DMS79 treated with DMSO at 0.1 percent for 48 hours (cell line): Measurements from ENCODE around the gene ICAM3.
"Not testable (repeated sequence)": the region's sequence is repeated elsewhere in the genome, so short reads cannot be mapped to it uniquely, and the experiment has no call there.

Source experiments
- DNase-seq: peaks from one replicate; lab custom pipeline; 2025; lab: John Stamatoyannopoulos, UW

The ICAM3 gene

DNA sequence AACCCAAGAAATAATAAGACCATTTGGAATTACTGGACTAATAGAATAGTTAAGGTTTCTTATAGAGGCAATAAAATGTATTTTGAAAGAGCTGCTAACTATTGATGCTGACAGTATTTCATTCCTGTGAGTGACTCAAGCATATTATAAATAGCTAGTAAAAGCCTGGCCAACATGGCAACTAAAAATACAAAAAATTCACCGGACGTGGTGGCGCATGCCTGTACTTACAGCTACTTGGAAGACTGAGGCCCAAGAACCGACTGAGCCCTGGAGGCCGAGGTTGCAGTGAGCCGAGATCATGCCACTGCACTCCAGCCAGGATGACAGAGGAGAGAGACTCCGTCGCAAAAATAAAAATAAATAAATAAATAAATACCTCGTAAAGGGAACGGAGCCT is 5.4 kb upstream of the ICAM3 start:
- DNase-seq: no peak

DNA sequence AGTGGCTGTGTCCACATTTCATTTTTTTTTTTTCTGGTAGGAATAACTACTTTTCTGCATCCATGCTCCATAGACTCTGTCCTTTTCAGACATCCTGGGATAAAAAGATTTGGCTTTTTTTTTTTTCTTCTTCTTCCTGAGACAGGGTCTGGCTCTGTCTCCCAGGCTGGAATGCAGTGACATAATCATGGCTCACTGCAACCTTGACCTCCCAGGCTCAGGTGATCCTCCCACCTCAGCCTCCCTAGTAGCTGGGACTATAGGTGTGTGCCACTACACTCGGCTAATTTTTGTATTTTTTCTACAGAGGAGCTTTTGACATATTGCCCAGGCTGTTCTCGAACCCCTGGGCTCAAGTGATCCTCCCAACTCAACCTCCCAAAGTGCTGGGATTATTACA is 4.1 kb upstream of the ICAM3 start:
- no peak for DNase-seq

DNA sequence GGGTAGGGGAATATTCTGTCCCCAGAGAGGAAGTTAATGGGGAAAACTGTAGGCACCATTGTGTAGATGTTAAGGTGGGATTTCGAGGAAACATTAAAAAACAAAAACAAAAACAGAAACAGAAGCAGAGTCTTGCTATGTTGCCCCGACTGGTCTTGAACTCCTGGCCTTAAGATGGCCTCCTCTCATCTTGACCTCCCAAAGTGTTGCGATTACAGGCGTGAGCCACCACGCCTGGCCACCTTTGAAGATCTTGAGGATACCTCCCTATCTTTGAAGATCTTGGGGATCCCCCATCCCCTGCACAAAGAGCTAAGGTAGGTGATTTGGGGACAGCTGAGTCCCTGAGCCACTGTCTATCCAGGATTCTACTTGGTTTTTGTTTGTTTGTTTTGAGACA is 553 bp upstream of the ICAM3 start:
- no peak for DNase-seq

DNA sequence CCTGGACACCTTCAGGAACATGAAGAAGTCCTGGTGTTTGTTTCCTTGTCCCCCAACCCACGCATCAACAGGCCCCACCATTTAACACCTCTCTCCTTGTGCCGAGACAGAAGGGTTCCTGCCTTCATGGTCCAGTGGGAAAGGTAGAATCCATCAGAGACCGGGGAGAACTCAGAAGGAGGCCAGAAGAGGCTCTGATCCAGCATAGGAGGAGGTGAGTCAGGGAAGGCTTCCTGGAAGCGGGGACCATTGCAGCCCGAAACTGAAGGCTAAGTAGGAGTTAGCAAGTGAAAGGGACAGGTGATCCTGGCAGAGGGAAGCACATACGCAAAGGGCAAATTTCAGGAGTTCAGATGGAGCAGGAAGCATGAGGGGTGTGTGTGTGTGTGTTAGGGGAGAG is 484 bp downstream of the ICAM3 start:
- no peak for DNase-seq

DNA sequence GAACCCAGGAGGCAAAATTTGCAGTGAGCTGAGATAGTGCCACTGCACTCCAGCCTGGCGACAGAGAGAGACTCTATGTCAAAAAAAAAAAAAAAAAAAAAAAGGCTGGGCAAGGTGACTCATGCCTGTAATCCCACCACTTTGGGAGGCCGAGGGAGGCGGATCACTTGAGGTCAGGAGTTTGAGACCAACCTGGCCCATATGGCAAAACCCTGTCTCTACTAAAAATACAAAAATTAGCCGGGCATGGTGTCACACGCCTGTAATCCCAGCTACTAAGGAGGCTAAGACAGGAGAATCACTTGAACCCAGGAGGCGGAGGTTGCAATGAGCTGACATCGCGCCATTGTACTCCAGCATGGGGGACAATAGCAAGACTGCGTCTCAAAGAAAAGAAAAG is 2.7 kb downstream of the ICAM3 start:
- not testable (repeated sequence) for DNase-seq

DNA sequence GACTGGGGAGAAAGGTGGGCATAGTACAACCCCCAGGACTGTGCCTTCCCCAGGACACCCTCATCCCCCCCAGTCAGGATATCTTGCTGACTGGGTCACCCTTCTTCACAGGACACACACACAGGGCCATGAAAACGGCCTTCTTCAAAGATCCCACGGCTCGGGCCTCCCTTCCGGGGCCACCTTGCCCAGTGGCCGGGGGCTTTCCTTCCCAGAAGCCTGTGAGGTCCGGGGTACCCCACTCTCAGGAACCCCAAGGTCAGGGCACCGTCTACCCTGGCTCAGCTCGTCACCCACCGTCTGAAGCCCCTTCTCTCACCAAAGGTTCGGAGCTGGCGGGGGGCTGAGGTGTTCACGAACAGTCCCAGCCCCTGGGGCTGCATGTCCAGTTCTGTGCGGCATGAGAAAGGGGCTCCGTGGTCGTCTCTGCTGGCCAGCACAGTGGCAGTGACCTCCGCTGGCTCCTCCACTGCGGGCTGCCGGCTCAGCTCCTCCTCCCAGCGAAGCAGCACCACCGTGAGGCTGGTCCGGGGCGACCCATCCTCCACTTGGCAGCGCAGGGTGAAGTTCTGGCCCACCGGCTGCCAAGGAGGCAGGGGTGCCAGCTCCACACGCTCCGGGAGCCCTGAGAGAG is 4.0 kb downstream of the ICAM3 start:
- no peak for DNase-seq

DNA sequence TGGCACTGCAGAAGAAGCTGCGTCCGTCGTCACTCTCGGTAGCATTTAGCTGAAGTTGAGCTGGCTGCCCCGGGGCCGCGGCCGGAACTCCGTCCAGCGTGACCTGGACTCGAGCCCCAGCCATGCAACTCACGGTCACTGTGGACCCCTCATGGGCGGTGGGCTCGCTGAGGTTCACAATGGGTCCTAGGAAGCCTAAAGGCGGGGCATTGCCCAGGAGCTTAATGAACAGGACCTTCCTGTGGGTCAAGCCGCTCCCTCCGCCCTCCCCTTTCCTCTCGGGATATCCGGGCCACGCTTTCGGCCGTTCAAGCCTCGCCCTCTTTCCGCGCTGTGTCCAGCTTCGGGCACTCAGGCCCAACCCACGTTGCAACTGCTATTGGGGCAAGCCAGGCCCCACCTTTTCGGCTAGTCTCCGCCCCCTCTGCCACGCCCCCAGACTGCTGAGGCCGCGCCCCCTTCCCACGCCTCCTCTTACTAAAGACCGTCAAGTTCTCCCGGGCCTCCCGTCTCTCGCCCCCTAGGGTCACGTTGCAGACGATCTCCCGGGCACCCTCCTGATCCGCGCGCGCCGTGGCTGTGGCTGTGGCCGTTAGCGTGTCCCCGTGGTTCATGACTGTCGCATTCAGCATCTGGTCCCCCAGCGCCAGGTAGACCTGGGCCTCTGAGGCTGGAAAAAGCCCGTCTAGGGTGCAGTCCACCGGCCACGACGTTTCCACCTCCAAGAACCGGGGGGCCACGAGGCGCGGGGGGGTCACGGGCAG is 4.7 kb downstream of the ICAM3 start:
- DNase-seq: no peak

DNA sequence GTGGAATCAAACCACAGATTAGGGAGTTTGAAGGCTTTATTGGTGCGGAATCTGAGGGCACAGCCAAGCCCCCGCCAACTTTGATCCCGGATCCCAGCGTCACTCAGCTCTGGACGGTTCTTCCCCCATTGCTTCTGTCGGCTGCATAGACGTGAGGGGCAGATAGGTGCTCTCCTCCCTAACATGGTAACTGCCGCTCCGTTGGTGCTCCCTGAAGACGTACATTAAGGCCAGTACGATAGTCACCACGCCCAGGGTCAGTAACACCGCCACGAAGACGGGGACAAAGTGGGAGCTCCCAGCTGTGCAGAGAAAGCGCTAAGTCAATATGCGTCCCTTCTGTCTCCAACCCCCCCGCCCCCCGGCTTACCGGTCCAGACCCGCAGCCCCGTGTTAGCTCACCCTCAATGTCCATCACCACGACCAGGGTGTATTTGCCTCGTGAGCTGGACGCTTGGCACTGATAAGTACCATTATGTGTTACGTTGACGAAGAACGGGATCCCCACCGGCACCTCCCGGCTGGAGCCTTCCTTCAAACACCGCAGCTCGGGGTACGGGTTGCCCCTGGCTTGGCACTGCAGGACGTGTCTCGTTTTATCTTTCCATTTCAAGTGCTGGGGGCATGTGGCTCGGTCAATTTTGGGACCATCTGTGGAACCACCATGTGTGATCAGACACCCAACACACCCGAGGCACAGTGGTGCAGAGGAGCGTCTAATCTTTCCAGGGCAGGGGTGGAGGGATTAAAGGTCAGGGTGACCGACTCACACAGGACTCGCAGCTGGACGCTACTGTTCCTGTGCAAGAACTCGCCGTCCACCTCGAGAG is 5.5 kb downstream of the ICAM3 start:
- DNase-seq: no peak

DNA sequence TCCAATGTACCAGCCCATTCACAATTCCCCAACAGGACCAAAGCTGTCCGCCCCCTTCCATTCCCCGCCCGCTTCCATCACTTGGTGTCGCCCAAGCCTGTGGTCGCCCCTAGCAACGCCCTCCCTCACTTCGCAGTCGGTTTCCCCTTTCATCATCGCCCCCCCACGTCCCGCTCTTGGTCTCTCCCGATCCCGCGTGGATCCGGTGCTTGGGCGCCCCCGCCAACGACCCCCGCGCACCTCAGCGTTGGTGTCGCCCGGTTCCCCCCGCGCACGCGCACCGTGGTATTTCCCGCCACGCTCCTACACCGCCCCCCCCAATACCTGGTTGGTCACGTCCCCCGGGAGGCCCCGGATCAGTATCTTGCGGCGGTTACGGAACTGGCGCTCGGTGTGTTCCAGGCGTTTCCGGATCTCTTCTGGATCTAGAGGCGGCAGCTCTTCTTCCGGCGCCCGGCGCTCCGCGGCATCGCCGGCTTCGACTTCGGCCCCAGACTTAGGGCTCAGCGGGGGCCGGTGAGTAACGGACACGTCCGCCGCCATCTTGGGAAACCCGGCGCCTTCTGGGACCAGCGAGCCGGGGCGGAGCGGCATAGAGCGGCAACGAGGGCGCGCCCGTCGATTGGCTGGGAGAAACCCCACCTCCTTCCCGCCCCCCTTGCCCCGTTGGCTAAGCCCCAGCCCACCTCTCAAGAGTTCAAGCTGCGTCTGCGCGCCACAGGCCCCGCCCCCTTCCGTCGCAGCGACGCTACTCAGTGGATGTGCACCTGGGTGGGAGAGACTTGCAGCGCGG is 6.3 kb downstream of the ICAM3 start, which contains the start of gene RAVER1:
Gene RAVER1, minus strand, starts transcription at position 565 of the 793 bp plus-strand sequence. Its CDS starts 22 bp downstream, at position 543.
- DNase-seq: peak; percentile 94

DNA sequence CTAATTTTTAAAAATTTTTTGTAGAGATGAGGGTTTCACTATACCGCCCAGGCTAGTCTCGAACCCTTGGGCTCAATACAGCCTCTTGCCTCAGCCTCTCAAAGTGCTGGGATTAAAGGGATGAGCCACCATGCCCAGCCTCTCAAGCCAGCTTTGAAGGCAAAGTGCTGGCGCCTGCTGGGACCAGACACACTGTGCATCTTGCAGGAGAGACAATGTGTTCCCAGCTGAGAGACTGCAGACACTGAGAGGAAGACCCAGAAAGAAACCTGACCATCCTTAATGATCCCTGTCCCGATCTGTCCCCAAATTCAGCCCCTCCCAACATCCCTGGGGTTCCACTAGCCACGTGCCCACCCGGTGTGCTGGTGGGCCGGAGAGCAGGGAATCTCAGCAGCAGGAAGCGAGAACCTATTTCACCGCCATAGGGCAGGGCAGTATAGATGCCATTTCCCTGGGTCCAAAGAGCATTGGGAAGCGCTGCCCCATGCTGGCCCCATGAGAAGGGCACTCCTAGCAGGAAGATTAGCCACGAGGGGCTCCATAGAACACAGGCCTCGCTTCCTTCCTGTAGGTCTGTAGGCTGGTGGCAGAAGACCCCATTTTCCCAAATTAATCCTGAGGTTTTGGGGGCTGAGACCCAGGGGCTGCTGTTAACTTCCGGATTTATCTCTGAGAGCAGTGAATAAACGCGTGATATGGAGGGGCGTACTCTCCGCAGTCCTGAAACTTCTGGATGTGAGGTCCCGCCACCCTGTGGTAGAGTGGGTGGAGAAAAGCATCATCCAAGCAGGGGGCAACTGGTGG is 7.1 kb downstream of the ICAM3 start:
- no peak for DNase-seq

DNA sequence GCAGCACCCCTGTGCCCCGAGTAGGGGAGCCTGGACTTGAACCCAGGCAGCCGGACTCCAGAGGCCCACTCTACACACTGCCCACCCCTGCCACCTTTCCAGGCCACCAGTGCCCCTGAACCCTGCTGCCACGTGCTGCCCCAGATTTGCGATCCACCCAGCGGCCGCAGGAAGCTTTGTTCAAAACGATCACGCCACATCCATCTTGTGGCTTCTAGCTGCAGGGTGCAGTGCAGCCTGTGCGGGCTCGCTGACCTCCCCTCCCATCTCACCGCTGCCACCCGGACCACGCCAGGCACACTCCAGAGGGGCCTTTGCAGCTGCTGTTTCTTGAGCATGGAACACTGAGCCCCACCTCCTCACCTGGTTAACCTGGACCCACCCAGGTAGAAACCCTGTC is 9.9 kb downstream of the ICAM3 start:
- no peak for DNase-seq

DNA sequence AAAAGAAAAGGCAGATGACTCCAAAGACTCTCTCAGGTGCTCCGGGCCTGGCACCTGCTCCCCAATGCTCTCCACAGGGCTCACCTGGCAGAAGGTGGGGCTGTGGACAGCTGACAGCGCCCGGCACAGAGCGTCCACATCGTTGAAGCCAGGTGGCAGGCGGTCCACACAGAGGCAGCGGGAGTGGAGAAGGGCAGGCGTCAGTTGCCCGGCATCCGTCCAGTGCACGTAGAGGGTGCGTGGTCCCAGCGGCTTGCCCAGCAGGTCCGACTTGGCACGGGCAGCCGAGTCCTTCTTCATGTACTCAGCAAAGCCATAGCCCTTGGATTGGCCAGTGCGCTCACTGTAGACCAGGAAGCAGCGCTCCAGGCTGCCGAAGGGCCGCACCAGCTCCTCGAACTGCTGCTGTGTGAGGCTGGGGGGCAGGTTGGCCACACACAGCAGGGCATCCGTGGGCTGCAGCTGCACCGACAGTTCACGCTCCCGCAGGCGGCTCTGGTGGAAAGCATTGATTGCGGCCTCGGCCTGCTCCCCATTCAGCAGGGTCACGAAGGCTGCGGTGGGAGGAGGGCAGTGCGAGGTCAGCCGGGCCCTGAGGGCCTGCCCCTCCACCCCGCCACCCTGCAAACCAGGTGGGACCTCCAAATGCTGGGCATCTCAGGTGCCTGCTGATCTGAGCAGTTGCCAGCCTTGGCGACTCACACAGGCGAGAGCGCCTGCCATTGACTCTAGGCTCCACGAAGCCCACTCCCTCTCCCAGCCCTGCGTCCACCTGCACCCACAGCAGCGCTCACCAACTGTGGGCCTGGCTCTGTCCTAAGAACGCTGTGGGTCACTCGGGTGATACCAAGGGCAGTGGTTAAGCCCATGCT is 10.6 kb downstream of the ICAM3 start:
- no peak for DNase-seq

DNA sequence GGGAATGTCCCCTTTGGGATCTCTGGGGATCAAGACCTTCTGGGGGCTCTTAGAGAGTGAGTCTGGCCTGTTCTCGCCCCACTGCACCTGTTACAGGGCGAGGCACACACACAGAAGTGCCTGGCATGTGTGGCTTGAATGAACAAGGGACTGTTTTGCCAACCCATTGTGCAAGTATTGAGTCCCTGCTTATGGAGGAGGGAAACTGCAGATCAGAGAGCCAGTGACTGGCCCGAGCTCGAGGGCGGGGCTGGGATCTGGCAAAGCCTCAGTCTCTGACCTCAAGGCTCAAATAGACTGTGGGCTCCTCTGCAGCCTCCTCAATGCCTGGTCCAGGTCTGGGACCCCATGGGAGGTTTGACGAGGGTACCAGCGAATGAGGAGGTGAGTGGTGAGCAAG is 11.6 kb downstream of the ICAM3 start:
- DNase-seq: no peak

DNA sequence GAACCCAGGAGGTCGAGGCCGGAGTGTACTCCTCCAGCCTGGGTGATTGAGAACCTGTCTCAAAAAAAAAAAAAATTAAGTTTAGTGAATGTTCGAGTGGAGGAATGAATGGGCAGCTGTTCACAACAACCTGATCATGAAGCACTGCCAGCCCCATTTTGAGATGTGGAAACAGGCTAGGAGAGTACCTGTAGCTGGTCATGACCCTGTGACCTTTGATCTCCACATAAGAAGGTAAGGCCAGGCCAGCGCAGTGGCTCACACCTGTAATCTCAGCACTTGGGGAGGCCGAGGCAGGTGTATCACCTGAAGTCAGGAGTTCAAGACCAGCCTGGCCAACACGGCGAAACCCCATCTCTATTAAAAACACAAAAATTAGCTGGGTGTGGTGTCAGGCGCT is 13.7 kb downstream of the ICAM3 start:
- DNase-seq: no peak

DNA sequence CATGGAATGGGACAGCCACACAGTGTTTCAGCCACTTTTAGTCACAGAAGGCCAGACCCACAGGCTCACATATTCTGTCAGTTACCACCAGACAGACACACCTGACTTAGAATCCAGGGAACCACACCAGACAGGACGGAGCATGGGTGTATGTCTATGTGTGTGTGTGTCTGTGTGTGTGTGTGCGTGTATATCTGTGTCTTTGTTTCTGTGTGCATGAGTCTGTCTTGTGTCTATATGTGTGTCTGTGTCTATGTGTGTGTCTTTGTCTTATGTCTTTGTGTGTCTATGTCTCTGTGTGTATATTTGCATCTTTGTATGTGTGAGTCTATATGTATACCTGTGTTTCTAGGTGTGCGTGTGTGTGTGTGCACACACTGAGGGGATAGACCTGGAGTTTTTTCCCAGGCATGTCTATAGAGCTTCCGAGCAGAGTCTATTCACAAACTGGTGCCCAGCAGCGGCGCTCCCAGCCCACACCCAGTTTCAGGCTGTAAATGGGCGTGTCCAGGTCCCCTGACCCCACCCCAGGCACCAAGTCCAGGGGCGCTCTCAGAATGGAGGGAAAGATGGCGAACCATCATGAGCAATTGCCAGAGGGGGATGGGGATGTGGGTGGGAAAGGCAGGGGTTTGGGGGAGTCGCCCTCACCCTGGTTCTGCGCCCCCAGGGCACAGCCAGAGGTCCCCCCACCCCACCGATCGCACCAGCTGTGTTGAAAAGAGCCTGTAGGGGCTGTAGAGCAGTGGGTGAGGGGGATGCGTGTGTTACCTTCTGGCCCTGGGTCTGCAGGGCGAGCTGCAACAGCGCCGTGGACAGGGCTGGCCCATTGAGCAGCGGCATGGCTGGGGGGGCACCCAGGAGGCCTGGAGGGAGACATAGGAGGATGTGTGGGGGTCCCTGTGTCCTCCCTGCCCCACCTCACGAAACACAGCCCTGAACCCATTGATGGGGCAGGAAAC is 17.3 kb downstream of the ICAM3 start:
- DNase-seq: no peak

DNA sequence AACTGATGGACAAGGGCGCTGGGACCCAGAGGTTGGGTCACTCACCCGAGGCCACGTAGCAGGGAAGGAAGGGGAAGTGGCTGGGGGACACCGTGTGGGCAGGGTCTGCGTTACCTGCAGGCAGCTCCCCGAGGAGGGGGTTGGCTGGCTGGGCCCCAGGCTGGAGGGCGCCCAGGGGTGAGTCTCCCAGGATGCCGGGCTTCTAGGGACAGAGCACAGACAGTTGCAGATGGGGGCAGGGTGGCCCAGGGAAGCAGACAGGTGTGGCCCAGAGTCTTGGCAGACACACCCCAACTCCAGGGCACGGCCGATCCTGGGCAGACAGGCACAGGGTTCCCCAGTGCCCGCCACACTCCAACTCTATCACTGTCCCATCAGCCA is 18.0 kb downstream of the ICAM3 start:
- no peak for DNase-seq

DNA sequence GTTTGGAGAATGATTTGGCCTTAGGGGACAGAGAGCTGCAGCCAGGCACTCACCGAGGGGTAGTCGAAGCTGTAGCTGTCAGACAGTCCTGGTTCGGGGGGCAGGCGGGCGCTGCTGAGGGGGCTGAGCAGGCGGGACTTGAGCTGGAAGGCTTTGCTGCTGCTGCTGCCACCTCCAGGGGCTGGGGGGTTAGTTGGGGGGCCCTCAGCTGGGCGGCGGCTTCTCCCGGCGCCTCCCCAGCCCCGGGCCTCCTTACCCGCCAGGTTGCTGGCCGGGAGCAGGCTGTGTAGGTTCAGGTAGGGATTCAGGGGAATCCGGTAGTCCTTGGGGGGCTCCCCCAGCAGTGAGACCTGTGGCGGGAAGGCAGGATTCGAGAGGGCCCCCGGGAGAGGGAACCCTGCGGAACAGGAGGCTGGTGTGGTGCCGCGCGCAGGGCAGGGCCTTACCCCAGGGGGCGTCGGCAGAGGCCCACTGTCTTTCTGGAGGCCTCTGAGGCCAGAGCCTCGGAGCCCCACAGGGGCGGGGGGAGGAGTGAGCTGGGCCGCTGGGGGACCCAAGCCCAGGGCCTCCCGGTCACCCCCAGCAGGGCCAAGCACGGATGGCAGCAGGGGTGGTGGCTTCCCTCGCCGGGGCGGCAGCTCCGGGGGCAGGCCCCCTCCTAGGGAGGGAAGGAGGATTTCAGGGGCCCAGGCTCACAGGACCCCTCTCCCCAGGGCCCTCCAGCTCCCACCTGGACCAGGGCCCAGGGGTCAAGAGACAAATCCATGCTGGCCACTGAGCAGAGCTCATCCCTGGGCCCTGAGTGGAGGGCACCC is 18.6 kb downstream of the ICAM3 start:
- DNase-seq: no peak
